Stimulated activated naive CD8-positive, alpha-beta T cell treated with anti-CD3 and anti-CD28 coated beads, Interleukin-15, Interleukin-2, amounts not matched to agents 100 ng/mL and 50 ng/mL, for 24 hours (primary cell): Measurements from ENCODE around the gene LMLN.

Experiments used
- H3K27ac Mint-ChIP-seq: one replicate; pipeline ENCODE4 v1.8.0; 2021; ENCODE audit warnings: mild to moderate bottlenecking, mixed read lengths
- H3K27me3 Mint-ChIP-seq: one replicate; pipeline ENCODE4 v1.8.0; 2021; ENCODE audit warnings: mixed read lengths
- H3K36me3 Mint-ChIP-seq: one replicate; pipeline ENCODE4 v1.8.0; 2021; ENCODE audit warnings: low read depth, mixed read lengths
- H3K4me1 Mint-ChIP-seq: one replicate; pipeline ENCODE4 v1.8.0; 2021; ENCODE audit warnings: low read depth, mixed read lengths
- H3K4me3 Mint-ChIP-seq: one replicate; pipeline ENCODE4 v1.8.0; 2021; ENCODE audit warnings: mild to moderate bottlenecking, mixed read lengths
- H3K9me3 Mint-ChIP-seq: one replicate; pipeline ENCODE4 v1.8.0; 2021; ENCODE audit warnings: mixed read lengths

Gene LMLN

GRCh38 chr3:197974016-197974415, 14.0 kb downstream of the LMLN start:
- H3K4me3 Mint-ChIP-seq = no peak overlapping the region
- H3K27ac Mint-ChIP-seq = no peak overlapping the region
- H3K4me1 Mint-ChIP-seq = no peaks in the 10 kb centered on the region
- peaks cover 9% of the 10 kb centered on the region for H3K9me3 Mint-ChIP-seq
- peaks cover 11% of the 10 kb centered on the region for H3K36me3 Mint-ChIP-seq
- no peaks in the 10 kb centered on the region for H3K27me3 Mint-ChIP-seq

GRCh38 chr3:197975311-197975710, 15.3 kb downstream of the LMLN start:
- Mint-ChIP-seq H3K27ac (no peak overlapping the region), H3K4me3 (no peak overlapping the region), H3K9me3 (peaks cover 9% of the 10 kb centered on the region), H3K36me3 (peaks cover 11% of the 10 kb centered on the region), H3K4me1 (no peaks in the 10 kb centered on the region), H3K27me3 (no peaks in the 10 kb centered on the region)

GRCh38 chr3:197983076-197983475, 23.1 kb downstream of the LMLN start:
- H3K36me3 Mint-ChIP-seq = no peaks in the 10 kb centered on the region
- no peaks in the 10 kb centered on the region for H3K27me3 Mint-ChIP-seq
- H3K4me3 Mint-ChIP-seq = no peak overlapping the region
- H3K9me3 Mint-ChIP-seq = no peaks in the 10 kb centered on the region
- no peak overlapping the region for H3K27ac Mint-ChIP-seq
- H3K4me1 Mint-ChIP-seq = peaks cover 7% of the 10 kb centered on the region

- Mint-ChIP-seq H3K36me3 (peaks cover 24% of the 10 kb centered on the region), H3K27me3 (no peaks in the 10 kb centered on the region), H3K4me3 (no peak overlapping the region), H3K27ac (no peak overlapping the region), H3K4me1 (no peaks in the 10 kb centered on the region), H3K9me3 (no peaks in the 10 kb centered on the region)
Measured at GRCh38 chr3:197989651-197990050, 29.6 kb downstream of the LMLN start.

- H3K36me3 Mint-ChIP-seq = peaks cover 25% of the 10 kb centered on the region
- no peak overlapping the region for H3K4me3 Mint-ChIP-seq
- H3K9me3 Mint-ChIP-seq = no peaks in the 10 kb centered on the region
- H3K4me1 Mint-ChIP-seq = no peaks in the 10 kb centered on the region
- no peak overlapping the region for H3K27ac Mint-ChIP-seq
- no peaks in the 10 kb centered on the region for H3K27me3 Mint-ChIP-seq
Measured at GRCh38 chr3:197994736-197995135, 34.7 kb downstream of the LMLN start.

GRCh38 chr3:197996855-197997254, 36.8 kb downstream of the LMLN start:
- Mint-ChIP-seq H3K27ac (no peak overlapping the region), H3K4me3 (no peak overlapping the region), H3K36me3 (peaks cover 27% of the 10 kb centered on the region), H3K4me1 (no peaks in the 10 kb centered on the region), H3K9me3 (no peaks in the 10 kb centered on the region), H3K27me3 (no peaks in the 10 kb centered on the region)

GRCh38 chr3:197997936-197998335, 37.9 kb downstream of the LMLN start:
- H3K36me3 Mint-ChIP-seq = peaks cover 17% of the 10 kb centered on the region
- no peaks in the 10 kb centered on the region for H3K4me1 Mint-ChIP-seq
- H3K27ac Mint-ChIP-seq = no peak overlapping the region
- no peaks in the 10 kb centered on the region for H3K27me3 Mint-ChIP-seq
- H3K4me3 Mint-ChIP-seq = no peak overlapping the region
- no peaks in the 10 kb centered on the region for H3K9me3 Mint-ChIP-seq

- Mint-ChIP-seq H3K4me3 (no peak overlapping the region), H3K27ac (no peak overlapping the region), H3K36me3 (peaks cover 5% of the 10 kb centered on the region), H3K27me3 (no peaks in the 10 kb centered on the region), H3K4me1 (no peaks in the 10 kb centered on the region), H3K9me3 (no peaks in the 10 kb centered on the region)
Measured at GRCh38 chr3:198017090-198017489, 57.1 kb downstream of the LMLN start.

- no peaks in the 10 kb centered on the region for H3K9me3 Mint-ChIP-seq
- H3K27ac Mint-ChIP-seq = no peak overlapping the region
- H3K4me1 Mint-ChIP-seq = no peaks in the 10 kb centered on the region
- H3K4me3 Mint-ChIP-seq = no peak overlapping the region
- peaks cover 9% of the 10 kb centered on the region for H3K36me3 Mint-ChIP-seq
- no peaks in the 10 kb centered on the region for H3K27me3 Mint-ChIP-seq
Measured at GRCh38 chr3:198018416-198018815, 58.4 kb downstream of the LMLN start.

GRCh38 chr3:198019115-198019514, 59.1 kb downstream of the LMLN start:
- H3K9me3 Mint-ChIP-seq = no peaks in the 10 kb centered on the region
- H3K27me3 Mint-ChIP-seq = no peaks in the 10 kb centered on the region
- H3K4me3 Mint-ChIP-seq = no peak overlapping the region
- H3K27ac Mint-ChIP-seq = no peak overlapping the region
- H3K36me3 Mint-ChIP-seq = peaks cover 9% of the 10 kb centered on the region
- no peaks in the 10 kb centered on the region for H3K4me1 Mint-ChIP-seq

GRCh38 chr3:198021320-198021719, 61.3 kb downstream of the LMLN start:
- Mint-ChIP-seq H3K27ac (no peak overlapping the region), H3K36me3 (peaks cover 9% of the 10 kb centered on the region), H3K4me3 (no peak overlapping the region), H3K4me1 (no peaks in the 10 kb centered on the region), H3K27me3 (no peaks in the 10 kb centered on the region), H3K9me3 (no peaks in the 10 kb centered on the region)

- Mint-ChIP-seq H3K36me3 (peaks cover 14% of the 10 kb centered on the region), H3K27ac (no peak overlapping the region), H3K27me3 (no peaks in the 10 kb centered on the region), H3K4me3 (no peak overlapping the region), H3K4me1 (no peaks in the 10 kb centered on the region), H3K9me3 (no peaks in the 10 kb centered on the region)
Measured at GRCh38 chr3:198022604-198023003, 62.6 kb downstream of the LMLN start.

GRCh38 chr3:198025644-198026043, 65.6 kb downstream of the LMLN start:
- H3K36me3 Mint-ChIP-seq = peaks cover 14% of the 10 kb centered on the region
- no peak overlapping the region for H3K27ac Mint-ChIP-seq
- H3K4me3 Mint-ChIP-seq = no peak overlapping the region
- H3K27me3 Mint-ChIP-seq = no peaks in the 10 kb centered on the region
- no peaks in the 10 kb centered on the region for H3K4me1 Mint-ChIP-seq
- no peaks in the 10 kb centered on the region for H3K9me3 Mint-ChIP-seq

- H3K4me1 Mint-ChIP-seq = no peaks in the 10 kb centered on the region
- H3K9me3 Mint-ChIP-seq = no peaks in the 10 kb centered on the region
- peaks cover 14% of the 10 kb centered on the region for H3K36me3 Mint-ChIP-seq
- H3K4me3 Mint-ChIP-seq = no peak overlapping the region
- no peaks in the 10 kb centered on the region for H3K27me3 Mint-ChIP-seq
- H3K27ac Mint-ChIP-seq = no peak overlapping the region
Measured at GRCh38 chr3:198026620-198027019, 66.6 kb downstream of the LMLN start.

GRCh38 chr3:198027045-198027798, 67.2 kb downstream of the LMLN start:
- Mint-ChIP-seq H3K27ac (no peak overlapping the region), H3K4me1 (no peaks in the 10 kb centered on the region), H3K36me3 (peaks cover 8% of the 10 kb centered on the region), H3K9me3 (no peaks in the 10 kb centered on the region), H3K27me3 (no peaks in the 10 kb centered on the region), H3K4me3 (no peak overlapping the region)

- Mint-ChIP-seq H3K4me3 (no peak overlapping the region), H3K4me1 (no peaks in the 10 kb centered on the region), H3K27ac (no peak overlapping the region), H3K36me3 (peaks cover 5% of the 10 kb centered on the region), H3K9me3 (no peaks in the 10 kb centered on the region), H3K27me3 (no peaks in the 10 kb centered on the region)
Measured at GRCh38 chr3:198027799-198028390, 67.9 kb downstream of the LMLN start.
